ENCODE results near the gene CADM2.
"Not testable (repeated sequence)": the region's sequence is repeated elsewhere in the genome, so short reads cannot be mapped to it uniquely, and the experiment has no call there.

CADM2 gene

GRCh38 chr3:85708325-85708724 is 749.5 kb downstream of the CADM2 start:
- not testable (repeated sequence) for DNase-seq

GRCh38 chr3:85709346-85709892 is 750.6 kb downstream of the CADM2 start:
- no peak for DNase-seq

GRCh38 chr3:85710490-85710889 is 751.7 kb downstream of the CADM2 start:
- no peak for DNase-seq

GRCh38 chr3:85721409-85722145 is 762.8 kb downstream of the CADM2 start:
- no peak for DNase-seq

- DNase-seq = no peak
These were observed 767.0 kb downstream of the CADM2 start for GRCh38 chr3:85725809-85726208.

- DNase-seq = no peak
These were observed 767.5 kb downstream of the CADM2 start for GRCh38 chr3:85726241-85726640.

GRCh38 chr3:85737846-85738245 is 779.1 kb downstream of the CADM2 start:
- no peak for DNase-seq

- DNase-seq = no peak
These were observed 781.8 kb downstream of the CADM2 start for GRCh38 chr3:85740561-85740960.

- DNase-seq = no peak
These were observed 799.7 kb downstream of the CADM2 start for GRCh38 chr3:85758442-85758841.

- DNase-seq = no peak
These were observed 801.6 kb downstream of the CADM2 start for GRCh38 chr3:85760342-85760741.

GRCh38 chr3:85780806-85781205 is 822.0 kb downstream of the CADM2 start:
- no peak for DNase-seq

GRCh38 chr3:85781806-85782205 is 823.0 kb downstream of the CADM2 start:
- no peak for DNase-seq

GRCh38 chr3:85783291-85783690 is 824.5 kb downstream of the CADM2 start:
- no peak for DNase-seq

GRCh38 chr3:85785766-85786165 is 827.0 kb downstream of the CADM2 start:
- DNase-seq = no peak

- no peak for DNase-seq
These were observed 831.7 kb downstream of the CADM2 start for GRCh38 chr3:85790445-85791030.

GRCh38 chr3:85796140-85796539 is 837.4 kb downstream of the CADM2 start:
- DNase-seq = no peak

- no peak for DNase-seq
These were observed 841.9 kb downstream of the CADM2 start for GRCh38 chr3:85800676-85801075.

- no peak for DNase-seq
These were observed 843.2 kb downstream of the CADM2 start for GRCh38 chr3:85801955-85802354.

- no peak for DNase-seq
These were observed 850.0 kb downstream of the CADM2 start for GRCh38 chr3:85808755-85809154.

GRCh38 chr3:85821130-85821756 is 862.5 kb downstream of the CADM2 start:
- DNase-seq = no peak

GRCh38 chr3:85835857-85836440 is 877.2 kb downstream of the CADM2 start:
- no peak for DNase-seq

GRCh38 chr3:85837402-85837801 is 878.6 kb downstream of the CADM2 start:
- no peak for DNase-seq

GRCh38 chr3:85838921-85839320 is 880.1 kb downstream of the CADM2 start:
- no peak for DNase-seq

- DNase-seq = no peak
These were observed 883.3 kb downstream of the CADM2 start for GRCh38 chr3:85842081-85842480.

Data from activated CD4-positive, alpha-beta T cell treated with anti-CD3 and anti-CD28 coated beads for 1 hour (primary cell).